ENCODE data around the gene DCST1. TPM values are rescaled to one million over a fixed set of nuclear protein-coding genes. Genes with fewer than 3 reads are reported as not detected.

Gene DCST1
- total RNA-seq, 1 experiment from 2014 or later: 0.32 TPM

DNA sequence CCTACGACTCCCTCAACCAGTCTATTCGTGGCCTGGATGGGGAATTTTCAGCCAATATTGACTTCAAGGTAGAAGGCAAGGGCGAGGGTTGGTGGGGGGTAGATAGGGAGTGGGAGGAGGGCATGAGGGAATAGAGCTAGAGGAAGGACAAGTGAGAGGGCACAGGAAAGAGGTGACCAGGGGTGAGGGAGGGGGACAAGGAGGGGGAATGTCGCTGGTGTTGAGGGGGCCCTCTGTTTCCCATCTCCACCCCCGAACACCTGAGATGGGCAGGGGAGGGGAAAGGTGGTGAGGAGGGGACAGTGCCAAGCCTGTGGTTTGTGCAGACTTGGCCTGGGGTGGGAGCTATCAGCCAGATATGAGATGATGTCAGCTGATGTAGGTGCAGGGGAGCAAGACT, 9.2 kb downstream of the DCST1 start:
- Histone ChIP-seq H3K27ac (ENCODE audit: low read depth, low read length) (no peak overlapping the region), H3K36me3 (ENCODE audit: control insufficient read depth in 1 of 2, insufficient read depth in 2 of 2, low read length in 2 of 2) (no peaks in the 10 kb centered on the region), H3K9me2 (ENCODE audit: insufficient read depth) (no peaks in the 10 kb centered on the region), H3K9ac (ENCODE audit: low read length) (no peak overlapping the region), H3K4me1 (ENCODE audit: control insufficient read depth in 1 of 2, insufficient read depth in 2 of 2, low read length in 2 of 2) (peaks cover 9 to 29% of the 10 kb centered on the region in 2 experiments), H3K4me3 (replicated peaks in 1 of 2; ENCODE audit: low read depth in 1 of 2, low read length in 2 of 2) (no peak overlapping the region), H3K9me3 (ENCODE audit: control insufficient read depth in 1 of 2, insufficient read depth in 1 of 2, low read depth in 1 of 2, low read length in 2 of 2) (no peaks in the 10 kb centered on the region), H3K27me3 (ENCODE audit: insufficient read depth, low read length) (no peaks in the 10 kb centered on the region), H4K20me1 (ENCODE audit: insufficient read depth) (no peaks in the 10 kb centered on the region), H2AFZ (ENCODE audit: low read depth, low read length, poor library complexity, severe bottlenecking) (no peak overlapping the region), H3K79me2 (ENCODE audit: insufficient read depth, low read length) (no peaks in the 10 kb centered on the region), H3K4me2 (ENCODE audit: low read length) (no peak overlapping the region)
- BruUV-seq (replicated peaks): no TSS peak
- TF ChIP-seq ELF1 (IDR thresholded peaks at IDR 0.05; ENCODE audit: borderline replicate concordance, low read depth) (no peak), ZFX (IDR thresholded peaks at IDR 0.05) (no peak), RAD21 (IDR thresholded peaks at IDR 0.05; ENCODE audit: low read depth) (no peak)
- TF ChIP-seq, protein P1, sequence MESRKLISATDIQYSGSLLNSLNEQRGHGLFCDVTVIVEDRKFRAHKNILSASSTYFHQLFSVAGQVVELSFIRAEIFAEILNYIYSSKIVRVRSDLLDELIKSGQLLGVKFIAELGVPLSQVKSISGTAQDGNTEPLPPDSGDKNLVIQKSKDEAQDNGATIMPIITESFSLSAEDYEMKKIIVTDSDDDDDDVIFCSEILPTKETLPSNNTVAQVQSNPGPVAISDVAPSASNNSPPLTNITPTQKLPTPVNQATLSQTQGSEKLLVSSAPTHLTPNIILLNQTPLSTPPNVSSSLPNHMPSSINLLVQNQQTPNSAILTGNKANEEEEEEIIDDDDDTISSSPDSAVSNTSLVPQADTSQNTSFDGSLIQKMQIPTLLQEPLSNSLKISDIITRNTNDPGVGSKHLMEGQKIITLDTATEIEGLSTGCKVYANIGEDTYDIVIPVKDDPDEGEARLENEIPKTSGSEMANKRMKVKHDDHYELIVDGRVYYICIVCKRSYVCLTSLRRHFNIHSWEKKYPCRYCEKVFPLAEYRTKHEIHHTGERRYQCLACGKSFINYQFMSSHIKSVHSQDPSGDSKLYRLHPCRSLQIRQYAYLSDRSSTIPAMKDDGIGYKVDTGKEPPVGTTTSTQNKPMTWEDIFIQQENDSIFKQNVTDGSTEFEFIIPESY (IDR thresholded peaks at IDR 0.05; ENCODE audit: extremely low read depth, insufficient replicate concordance, low read length): no peak
- ATAC-seq: no peak
- DNase-seq (ENCODE audit: low read depth, low spot score): no peak
- intact Hi-C loops (cut with micrococcal nuclease): no loop called here
- ChIA-PET CTCF (interaction anchor here (1.4 to 4.0 kb wide), 3 partner anchors 26 to 42 kb away, joined by 4 to 32 read pairs (median 6); no protein-coding TSS in a partner anchor), POLR2A (interaction anchor here (0.6 kb wide), 1 partner anchor 40 kb away, joined by 4 read pairs; no protein-coding TSS in a partner anchor), RAD21 (ENCODE audit: low non-redundant PET in 1 of 2, low total read pairs in 2 of 2, uncharacterized antibody in 2 of 2, unreplicated experiment in 2 of 2) (no interaction called here)

DNA sequence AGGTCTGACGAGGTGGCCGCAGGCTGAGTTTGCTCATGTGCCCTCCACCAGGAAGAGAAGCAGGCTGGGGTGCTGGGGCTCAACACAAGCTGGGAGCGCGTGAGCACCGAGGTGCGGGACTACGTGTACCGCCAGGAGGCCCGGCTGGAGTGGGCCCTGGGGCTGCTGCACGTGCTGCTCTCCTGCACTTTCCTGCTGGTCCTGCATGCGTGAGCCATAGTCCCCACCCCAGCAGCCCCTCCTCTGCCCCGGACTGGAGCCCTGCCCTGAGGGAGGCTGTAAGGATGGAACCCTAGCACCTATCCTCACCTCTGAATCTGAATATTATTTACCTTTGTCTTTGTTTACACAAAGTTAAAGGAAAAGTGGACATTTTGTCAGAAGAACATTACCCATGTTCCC, 9.7 kb downstream of the DCST1 start:
- ATAC-seq: no peak

More for the DNA sequence above, 9.7 kb downstream of the DCST1 start:
- Histone ChIP-seq H2AFZ (ENCODE audit: low read depth, low read length, poor library complexity, severe bottlenecking) (no peak overlapping the region), H4K20me1 (ENCODE audit: insufficient read depth) (no peaks in the 10 kb centered on the region), H3K9me3 (ENCODE audit: control insufficient read depth in 1 of 2, insufficient read depth in 1 of 2, low read depth in 1 of 2, low read length in 2 of 2) (no peaks in the 10 kb centered on the region), H3K79me2 (ENCODE audit: insufficient read depth, low read length) (no peaks in the 10 kb centered on the region), H3K9me2 (ENCODE audit: insufficient read depth) (no peaks in the 10 kb centered on the region), H3K27ac (ENCODE audit: low read depth, low read length) (no peak overlapping the region), H3K27me3 (ENCODE audit: insufficient read depth, low read length) (no peaks in the 10 kb centered on the region), H3K36me3 (ENCODE audit: control insufficient read depth in 1 of 2, insufficient read depth in 2 of 2, low read length in 2 of 2) (no peaks in the 10 kb centered on the region), H3K4me2 (ENCODE audit: low read length) (no peak overlapping the region), H3K4me3 (replicated peaks in 1 of 2; ENCODE audit: low read depth in 1 of 2, low read length in 2 of 2) (no peak overlapping the region), H3K4me1 (ENCODE audit: control insufficient read depth in 1 of 2, insufficient read depth in 2 of 2, low read length in 2 of 2) (peaks cover 9 to 24% of the 10 kb centered on the region in 2 experiments), H3K9ac (ENCODE audit: low read length) (no peak overlapping the region)
- CTCF ChIA-PET: interaction anchor here (1.4 to 4.0 kb wide), 3 partner anchors 26 to 42 kb away, joined by 3 to 32 read pairs (median 24); no protein-coding TSS in a partner anchor
- RAD21 ChIA-PET (ENCODE audit: low non-redundant PET in 1 of 2, low total read pairs in 2 of 2, uncharacterized antibody in 2 of 2, unreplicated experiment in 2 of 2): no interaction called here
- BruUV-seq (replicated peaks): no TSS peak
- DNase-seq (ENCODE audit: low read depth, low spot score): no peak
- POLR2A ChIA-PET: interaction anchor here (0.6 to 1.5 kb wide), 2 partner anchors 18 to 41 kb away, joined by 4 read pairs; no protein-coding TSS in a partner anchor
- TF ChIP-seq ELF1 (IDR thresholded peaks at IDR 0.05; ENCODE audit: borderline replicate concordance, low read depth) (no peak), POLR2A (IDR thresholded peaks at IDR 0.05; ENCODE audit: borderline replicate concordance, extremely low read depth, insufficient read depth, insufficient read length) (no peak), EZH2 (IDR thresholded peaks at IDR 0.05) (no peak), FOSL1 (IDR thresholded peaks at IDR 0.05; ENCODE audit: low read depth) (no peak), SP1 (IDR thresholded peaks at IDR 0.05; ENCODE audit: low read depth) (no peak), ZNF274 (IDR thresholded peaks at IDR 0.05; ENCODE audit: low read depth, low read length) (no peak)
- TF ChIP-seq, protein P2, sequence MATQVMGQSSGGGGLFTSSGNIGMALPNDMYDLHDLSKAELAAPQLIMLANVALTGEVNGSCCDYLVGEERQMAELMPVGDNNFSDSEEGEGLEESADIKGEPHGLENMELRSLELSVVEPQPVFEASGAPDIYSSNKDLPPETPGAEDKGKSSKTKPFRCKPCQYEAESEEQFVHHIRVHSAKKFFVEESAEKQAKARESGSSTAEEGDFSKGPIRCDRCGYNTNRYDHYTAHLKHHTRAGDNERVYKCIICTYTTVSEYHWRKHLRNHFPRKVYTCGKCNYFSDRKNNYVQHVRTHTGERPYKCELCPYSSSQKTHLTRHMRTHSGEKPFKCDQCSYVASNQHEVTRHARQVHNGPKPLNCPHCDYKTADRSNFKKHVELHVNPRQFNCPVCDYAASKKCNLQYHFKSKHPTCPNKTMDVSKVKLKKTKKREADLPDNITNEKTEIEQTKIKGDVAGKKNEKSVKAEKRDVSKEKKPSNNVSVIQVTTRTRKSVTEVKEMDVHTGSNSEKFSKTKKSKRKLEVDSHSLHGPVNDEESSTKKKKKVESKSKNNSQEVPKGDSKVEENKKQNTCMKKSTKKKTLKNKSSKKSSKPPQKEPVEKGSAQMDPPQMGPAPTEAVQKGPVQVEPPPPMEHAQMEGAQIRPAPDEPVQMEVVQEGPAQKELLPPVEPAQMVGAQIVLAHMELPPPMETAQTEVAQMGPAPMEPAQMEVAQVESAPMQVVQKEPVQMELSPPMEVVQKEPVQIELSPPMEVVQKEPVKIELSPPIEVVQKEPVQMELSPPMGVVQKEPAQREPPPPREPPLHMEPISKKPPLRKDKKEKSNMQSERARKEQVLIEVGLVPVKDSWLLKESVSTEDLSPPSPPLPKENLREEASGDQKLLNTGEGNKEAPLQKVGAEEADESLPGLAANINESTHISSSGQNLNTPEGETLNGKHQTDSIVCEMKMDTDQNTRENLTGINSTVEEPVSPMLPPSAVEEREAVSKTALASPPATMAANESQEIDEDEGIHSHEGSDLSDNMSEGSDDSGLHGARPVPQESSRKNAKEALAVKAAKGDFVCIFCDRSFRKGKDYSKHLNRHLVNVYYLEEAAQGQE (IDR thresholded peaks at IDR 0.05; ENCODE audit: low read depth): no peak
- TF ChIP-seq, protein P3, sequence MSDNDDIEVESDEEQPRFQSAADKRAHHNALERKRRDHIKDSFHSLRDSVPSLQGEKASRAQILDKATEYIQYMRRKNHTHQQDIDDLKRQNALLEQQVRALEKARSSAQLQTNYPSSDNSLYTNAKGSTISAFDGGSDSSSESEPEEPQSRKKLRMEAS (IDR thresholded peaks at IDR 0.05): no peak
- TF ChIP-seq, protein P4, sequence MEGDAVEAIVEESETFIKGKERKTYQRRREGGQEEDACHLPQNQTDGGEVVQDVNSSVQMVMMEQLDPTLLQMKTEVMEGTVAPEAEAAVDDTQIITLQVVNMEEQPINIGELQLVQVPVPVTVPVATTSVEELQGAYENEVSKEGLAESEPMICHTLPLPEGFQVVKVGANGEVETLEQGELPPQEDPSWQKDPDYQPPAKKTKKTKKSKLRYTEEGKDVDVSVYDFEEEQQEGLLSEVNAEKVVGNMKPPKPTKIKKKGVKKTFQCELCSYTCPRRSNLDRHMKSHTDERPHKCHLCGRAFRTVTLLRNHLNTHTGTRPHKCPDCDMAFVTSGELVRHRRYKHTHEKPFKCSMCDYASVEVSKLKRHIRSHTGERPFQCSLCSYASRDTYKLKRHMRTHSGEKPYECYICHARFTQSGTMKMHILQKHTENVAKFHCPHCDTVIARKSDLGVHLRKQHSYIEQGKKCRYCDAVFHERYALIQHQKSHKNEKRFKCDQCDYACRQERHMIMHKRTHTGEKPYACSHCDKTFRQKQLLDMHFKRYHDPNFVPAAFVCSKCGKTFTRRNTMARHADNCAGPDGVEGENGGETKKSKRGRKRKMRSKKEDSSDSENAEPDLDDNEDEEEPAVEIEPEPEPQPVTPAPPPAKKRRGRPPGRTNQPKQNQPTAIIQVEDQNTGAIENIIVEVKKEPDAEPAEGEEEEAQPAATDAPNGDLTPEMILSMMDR (IDR thresholded peaks at IDR 0.05 in 2 of 3, conservative IDR thresholded peaks at IDR 0.05 in 1 of 3; ENCODE audit: borderline replicate concordance in 1 of 3, insufficient read depth in 1 of 3, low read depth in 2 of 3, low read length in 2 of 3): no peak
- intact Hi-C loops (cut with micrococcal nuclease): no loop called here
